Panc1 (cell line): ENCODE data around the gene UBE2D4. TPM values are rescaled to one million over a fixed set of nuclear protein-coding genes. Genes with fewer than 3 reads are reported as not detected.
"Not testable (repeated sequence)": the region's sequence is repeated elsewhere in the genome, so short reads cannot be mapped to it uniquely, and the experiment has no call there.

Experiments
- ATAC-seq: fragments of 200-7000 bp; cut with Tn5 transposase; 2 replicates; pipeline ENCODE4 v1.9.1; 2020; ENCODE audit warnings: mild to moderate bottlenecking, moderate library complexity
- BruUV-seq: library from RNA; stranded (reverse); fragments of 400-500 nt; replicated peaks from 2 replicates; lab custom pipeline; 2021; lab: Mats Ljungman, UMichigan
- CTCF ChIA-PET: fragments of 300-600 bp; sonication (Branson Sonifier 250); formaldehyde crosslinking; loops from one replicate; lab custom pipeline; 2022; ENCODE audit warnings: antibody characterized with exemption; lab: Charles Lee
- POLR2A ChIA-PET: fragments of 300-600 bp; sonication (Branson Sonifier 250); formaldehyde crosslinking; loops from one replicate; lab custom pipeline; 2022; ENCODE audit warnings: antibody characterized with exemption; lab: Charles Lee
- DNase-seq: peaks from one replicate; pipeline ENCODE4 v3.0.0-alpha.2; 2010; ENCODE audit warnings: low read depth, low spot score
- H3K27ac ChIP-seq: 2 replicates; pipeline ENCODE4 v1.5.1; 2011; ENCODE audit warnings: mild to moderate bottlenecking, low read length, inconsistent platforms
- H3K27me3 ChIP-seq: fragments of 200-500 bp; sonication (Bioruptor generic); 2 replicates; pipeline ENCODE4 v1.6.0; 2014; ENCODE audit warnings: low read length, inconsistent platforms; ENCODE audit not compliant: control insufficient read depth, insufficient read depth
- H3K36me3 ChIP-seq: fragments of 200-500 bp; sonication (Bioruptor generic); 2 replicates; pipeline ENCODE4 v1.5.1; 2014; ENCODE audit warnings: inconsistent platforms, mild to moderate bottlenecking, low read length, moderate library complexity; ENCODE audit not compliant: control insufficient read depth, insufficient read depth
- H3K4me1 ChIP-seq: 2 replicates; pipeline ENCODE4 v1.5.1; 2011; ENCODE audit warnings: inconsistent platforms, mild to moderate bottlenecking, low read length, moderate library complexity; ENCODE audit not compliant: control insufficient read depth, insufficient read depth
- H3K4me3 ChIP-seq, 2 experiments: 2 replicates each; pipeline ENCODE4 v1.5.1; 2011 to 2012; ENCODE audit warnings: low read depth in 2 of 2, low read length in 2 of 2, mild to moderate bottlenecking in 2 of 2, inconsistent platforms in 1 of 2, moderate library complexity in 1 of 2
- H3K9me3 ChIP-seq: fragments of 200-500 bp; sonication (Bioruptor generic); 2 replicates; pipeline ENCODE4 v1.5.1; 2014; ENCODE audit warnings: low read depth, mild to moderate bottlenecking, inconsistent platforms, low read length, moderate library complexity; ENCODE audit not compliant: control insufficient read depth, insufficient read depth
- in situ Hi-C: cut with HindIII; loops from 2 replicates; pipeline ENCODE4 v1.10.0; 2016; ENCODE audit warnings: low sequenced_read_pairs, low pct_unique_long_range_greater_than_20kb
- intact Hi-C: fragments of 100-400 bp; cut with micrococcal nuclease; formaldehyde crosslinking; loops from one replicate; pipeline ENCODE4 v1.10.0; 2022; ENCODE audit not compliant: unreplicated experiment
- total RNA-seq: library from RNA; stranded (reverse); gene quantifications from one replicate; pipeline ENCODE4 v1.2.1, GENCODE V29; 2021; ENCODE audit not compliant: unreplicated experiment

Gene UBE2D4
- total RNA-seq, 1 experiment from 2014 or later = 35.9 TPM

GRCh38 chr7:43994681-43995080 lies 68.4 kb downstream of the UBE2D4 start:
- H3K27ac ChIP-seq, H3K36me3 ChIP-seq, H3K4me1 ChIP-seq, DNase-seq, intact Hi-C loops, POLR2A ChIA-PET, H3K4me3 ChIP-seq, in situ Hi-C loops, H3K9me3 ChIP-seq, H3K27me3 ChIP-seq, BruUV-seq, CTCF ChIA-PET: not testable (repeated sequence)
- peak; percentile 35; the same call in 1 of the 2 replicates for ATAC-seq

DNA sequence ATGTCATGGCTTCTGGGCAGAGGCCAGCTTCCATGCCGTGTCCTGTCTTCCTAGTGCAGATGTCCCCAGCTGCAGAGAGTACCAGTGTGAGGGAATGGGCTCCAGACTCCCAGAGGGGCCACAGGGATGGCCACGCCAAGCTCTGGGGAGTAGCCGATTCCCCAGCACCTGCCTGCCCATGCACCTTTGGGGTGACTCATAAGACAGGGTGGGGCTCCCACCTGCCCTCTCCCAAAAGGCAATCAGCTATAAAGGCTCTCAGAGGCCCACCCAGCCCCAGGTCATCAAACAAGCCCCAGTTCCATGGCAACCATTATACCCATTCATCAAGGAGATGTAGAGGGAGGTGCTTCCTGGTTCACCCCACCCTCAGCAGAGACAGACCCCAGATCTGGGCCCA lies 71.3 kb downstream of the UBE2D4 start, which contains the start of gene SPDYE1:
TSS of gene SPDYE1 (plus strand) at position 366 of the 400 bp plus-strand sequence. CDS start 2,053 bp downstream, outside the sequence.
- POLR2A ChIA-PET, DNase-seq, H3K27ac ChIP-seq, H3K9me3 ChIP-seq, CTCF ChIA-PET, H3K4me3 ChIP-seq, H3K36me3 ChIP-seq, BruUV-seq, in situ Hi-C loops, H3K27me3 ChIP-seq, H3K4me1 ChIP-seq, intact Hi-C loops, ATAC-seq: not testable (repeated sequence)

Other genes starting within 250 kb of the UBE2D4 start
- 65.5 TPM for gene COA1, start 196.9 kb upstream of the UBE2D4 start, total RNA-seq
- 85.5 TPM for gene BLVRA, start 167.8 kb upstream of the UBE2D4 start, total RNA-seq
- gene MRPS24, start 56.9 kb upstream of the UBE2D4 start, total RNA-seq = 224 TPM
- 34.3 TPM for gene URGCP, start 19.8 kb upstream of the UBE2D4 start, total RNA-seq
- gene SPDYE1, start 71.5 kb downstream of the UBE2D4 start, total RNA-seq = not detected
- gene DBNL, start 118.3 kb downstream of the UBE2D4 start, total RNA-seq = 111 TPM
- 1.3 TPM for gene PGAM2, start 139.1 kb downstream of the UBE2D4 start, total RNA-seq
- gene POLM, start 156.1 kb downstream of the UBE2D4 start, total RNA-seq = 36.9 TPM
- gene AEBP1, start 177.9 kb downstream of the UBE2D4 start, total RNA-seq = 0.62 TPM
- gene POLD2, start 197.1 kb downstream of the UBE2D4 start, total RNA-seq = 195 TPM
- gene MYL7, start 214.9 kb downstream of the UBE2D4 start, total RNA-seq = not detected